Activated T-helper 1 cell treated with anti-CD3 and anti-CD28 coated beads, Interleukin-2, amount 50 U/mL, for 16 hours (primary cell): ENCODE results near the gene ABLIM2.

ENCODE experiments used
- DNase-seq, 2 donors: peaks; one replicate each; pipeline ENCODE4 v3.0.0-alpha.2; 2020; ENCODE audit warnings: low read depth in 1 of 2, low spot score in 1 of 2

ABLIM2 gene

DNA sequence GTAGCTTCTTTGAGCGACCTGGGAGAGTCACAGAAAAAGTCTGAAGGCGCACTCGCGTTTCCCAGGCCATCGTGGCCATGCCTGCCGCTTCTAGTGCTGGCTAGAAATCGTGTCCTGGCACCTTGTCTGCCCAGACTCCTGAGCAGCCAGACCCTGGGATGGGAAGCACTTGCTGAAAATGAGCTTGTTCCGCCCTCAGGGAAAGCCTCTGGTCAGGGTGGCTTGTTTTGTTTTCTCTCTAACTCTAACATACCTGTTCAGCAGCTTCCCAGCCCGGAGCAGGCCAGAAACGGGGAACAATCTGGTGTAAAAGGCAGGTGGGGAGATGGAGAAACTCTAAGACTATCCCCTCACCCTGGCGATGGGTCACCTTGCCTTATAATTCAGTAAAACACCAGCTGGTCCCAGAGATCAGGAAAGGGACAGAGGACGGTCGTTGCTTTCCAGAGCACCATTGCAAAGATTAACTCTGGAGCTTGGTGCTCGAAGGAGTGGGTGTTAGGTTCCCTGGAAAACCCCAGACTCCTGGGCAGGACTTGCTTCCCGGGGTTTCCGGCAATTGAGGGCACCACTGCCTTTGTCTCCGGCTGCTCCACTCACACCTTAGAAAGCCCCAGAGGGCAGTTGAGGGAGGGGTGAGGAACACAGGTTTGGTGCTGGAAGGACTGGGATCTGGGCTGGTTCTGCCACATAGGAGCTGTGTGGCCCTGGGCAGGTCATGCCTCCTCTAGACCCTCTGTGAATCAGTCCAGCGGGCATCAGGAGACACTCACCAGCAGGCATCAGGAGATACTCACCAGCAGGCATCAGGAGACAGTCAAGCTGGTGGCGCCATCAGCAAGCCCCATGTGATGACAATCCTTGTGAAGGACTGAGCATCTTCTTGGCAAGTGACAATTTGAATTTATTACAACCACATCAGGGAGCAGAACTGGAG is 36.0 kb upstream of the ABLIM2 start:
- DNase-seq: no peak

DNA sequence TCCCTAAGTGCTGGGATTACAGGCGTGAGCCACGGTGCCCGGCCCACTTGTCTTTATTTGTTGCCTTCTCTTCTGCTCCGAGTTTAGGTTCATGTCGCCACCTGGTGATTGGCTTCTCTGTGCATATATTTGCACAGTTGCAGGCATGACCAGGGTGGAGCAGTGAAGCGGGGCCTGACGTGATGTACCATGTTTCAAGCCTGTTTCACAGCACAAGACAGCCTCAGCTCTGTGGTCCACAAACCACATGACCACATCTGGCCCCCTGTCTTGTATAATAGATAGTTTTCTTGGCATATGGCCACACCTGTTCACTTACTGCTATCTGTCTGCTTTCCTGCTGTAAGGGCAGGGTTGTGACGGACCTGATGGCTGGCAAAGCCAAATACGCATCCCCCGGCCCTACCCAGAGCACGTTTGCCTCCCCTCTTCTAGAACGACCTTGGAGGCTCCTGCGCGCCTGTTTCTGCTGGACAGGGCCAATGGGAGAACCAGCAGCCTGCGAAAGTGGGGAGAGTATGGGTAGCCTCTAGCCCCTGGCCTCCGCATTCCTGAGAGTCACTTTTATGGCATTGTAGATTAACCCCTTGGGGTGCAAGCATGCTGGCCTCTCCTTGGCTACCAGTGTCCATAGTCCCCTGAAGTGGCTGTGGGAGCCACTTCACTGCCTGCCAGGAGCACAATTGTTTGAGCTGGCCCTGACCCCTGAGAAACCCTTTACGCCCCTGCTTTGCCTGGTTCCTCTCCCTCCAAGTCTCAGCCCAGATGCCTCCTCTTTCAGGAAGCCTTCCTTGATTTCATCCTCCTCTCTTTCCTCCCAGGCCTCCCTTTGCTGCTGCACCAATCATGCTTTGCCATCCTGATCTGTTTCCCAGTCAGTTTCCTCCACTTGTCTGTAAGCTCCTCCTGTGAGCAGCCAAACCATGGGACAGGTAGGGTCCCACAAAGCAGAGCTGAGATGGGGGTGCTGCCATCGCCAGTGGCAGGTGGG is 34.4 kb upstream of the ABLIM2 start:
- DNase-seq: no peak

DNA sequence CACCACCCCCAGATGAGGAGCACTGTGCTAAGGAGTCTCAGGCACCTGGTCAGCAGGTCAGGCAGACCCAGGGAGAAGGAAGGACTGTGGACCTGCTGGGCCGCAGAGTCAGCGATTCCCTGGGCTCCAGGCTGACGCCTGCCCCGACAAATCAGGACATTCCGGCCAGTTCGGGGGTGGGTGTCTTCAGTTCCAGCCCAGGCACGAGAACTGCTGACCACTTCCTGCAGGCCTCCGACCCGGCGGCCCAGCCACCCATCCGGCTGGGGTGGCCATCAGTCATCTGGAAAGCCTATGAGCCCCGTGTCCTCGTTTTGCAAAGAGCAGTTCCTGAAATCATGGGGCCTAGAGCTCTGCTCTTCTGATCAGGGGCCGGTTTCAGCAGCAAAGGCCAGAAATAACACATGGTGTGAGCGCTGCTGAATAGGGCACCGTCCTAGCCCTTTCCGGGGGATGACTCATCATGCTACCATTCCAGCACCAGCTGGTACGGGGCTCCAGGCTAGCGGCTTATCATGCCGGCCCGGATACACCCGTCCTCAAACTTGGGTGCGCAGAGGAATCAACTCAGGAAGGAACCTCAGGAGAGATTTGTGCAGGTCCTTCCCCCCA is 32.6 kb upstream of the ABLIM2 start:
- no peak for DNase-seq

DNA sequence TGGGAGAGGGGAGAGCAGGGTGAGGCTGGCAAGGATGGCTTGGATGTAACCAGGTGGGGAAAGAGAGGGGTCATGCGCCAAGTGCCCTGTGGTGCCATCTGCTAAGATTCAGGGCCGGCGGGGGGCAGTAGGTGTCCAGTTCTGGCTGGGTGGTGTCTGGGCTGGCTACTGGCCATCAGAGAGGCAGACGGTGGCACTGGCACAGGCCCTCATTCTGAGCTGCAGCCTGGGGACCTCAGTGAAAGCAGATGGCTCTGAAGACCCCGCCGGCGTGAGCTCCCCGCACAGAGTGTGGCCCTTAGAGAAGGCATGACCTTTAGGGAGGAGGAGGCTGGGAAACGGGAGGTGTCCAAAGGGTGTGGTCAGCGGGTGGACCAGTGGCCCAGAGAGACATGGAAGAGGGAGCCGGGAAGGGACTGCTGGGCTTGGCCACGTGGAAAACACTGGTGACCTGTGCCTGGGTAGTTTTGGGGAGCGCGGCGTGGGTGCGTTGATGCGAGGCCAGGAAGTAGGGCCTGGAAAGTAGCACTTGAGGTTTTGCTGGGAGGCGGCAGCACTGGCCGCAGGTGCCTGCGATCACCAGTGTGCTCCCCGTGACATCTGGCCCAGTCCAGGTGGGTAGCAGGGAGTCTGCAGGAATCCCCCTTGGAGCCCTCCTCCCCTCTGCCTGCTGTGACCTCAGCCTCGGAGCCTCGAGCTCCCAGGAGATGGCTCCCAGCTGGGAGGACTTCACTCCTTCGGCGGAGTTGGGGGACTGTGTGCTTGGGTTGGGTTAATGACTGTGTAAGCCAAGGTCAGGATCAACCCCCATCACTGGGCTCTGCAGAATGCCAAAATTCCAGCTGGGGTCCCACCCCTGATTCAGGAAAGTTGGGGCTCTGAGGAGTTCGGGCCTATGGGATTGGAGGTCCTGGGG is 31.2 kb upstream of the ABLIM2 start:
- no peak for DNase-seq

DNA sequence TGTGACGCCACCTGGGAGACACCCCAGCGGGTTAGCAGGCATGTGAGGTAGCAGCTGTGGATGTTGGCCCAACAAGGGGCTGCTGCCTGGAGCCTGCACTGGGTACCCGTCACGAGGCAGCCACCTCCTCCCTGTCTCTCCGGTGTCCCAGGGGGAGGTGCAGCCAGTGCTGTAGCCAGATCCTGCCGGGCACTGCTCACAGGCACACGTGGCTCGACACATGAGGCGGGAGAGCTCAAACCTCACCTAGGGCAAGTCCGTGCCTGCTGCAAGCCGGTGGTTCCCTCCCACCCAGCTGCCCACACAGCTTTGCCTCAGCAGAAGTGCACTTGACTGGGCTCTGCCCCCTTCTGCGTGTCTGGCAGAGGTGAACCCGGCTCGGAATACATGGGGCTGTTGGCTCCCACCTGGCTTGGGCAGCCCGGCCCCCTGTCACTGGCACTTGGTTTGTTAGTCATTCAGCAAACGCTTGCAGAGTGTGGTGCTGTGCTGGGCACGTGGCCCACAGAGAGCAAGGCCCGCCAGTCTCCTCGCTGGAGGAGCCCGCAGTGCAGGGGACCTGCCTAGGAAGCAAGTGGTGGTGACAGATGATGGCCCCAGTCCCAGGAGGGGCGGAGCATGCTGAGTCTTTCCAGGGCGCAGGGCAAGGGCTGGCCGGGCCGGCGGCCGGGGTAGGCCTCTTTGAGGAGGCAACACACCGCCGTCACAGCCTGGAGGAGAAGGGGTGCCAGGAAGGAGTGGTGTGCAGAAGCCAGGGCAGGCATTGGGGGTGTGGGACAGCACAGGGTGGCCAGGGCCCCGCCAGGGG is 30.3 kb upstream of the ABLIM2 start:
- DNase-seq: no peak

DNA sequence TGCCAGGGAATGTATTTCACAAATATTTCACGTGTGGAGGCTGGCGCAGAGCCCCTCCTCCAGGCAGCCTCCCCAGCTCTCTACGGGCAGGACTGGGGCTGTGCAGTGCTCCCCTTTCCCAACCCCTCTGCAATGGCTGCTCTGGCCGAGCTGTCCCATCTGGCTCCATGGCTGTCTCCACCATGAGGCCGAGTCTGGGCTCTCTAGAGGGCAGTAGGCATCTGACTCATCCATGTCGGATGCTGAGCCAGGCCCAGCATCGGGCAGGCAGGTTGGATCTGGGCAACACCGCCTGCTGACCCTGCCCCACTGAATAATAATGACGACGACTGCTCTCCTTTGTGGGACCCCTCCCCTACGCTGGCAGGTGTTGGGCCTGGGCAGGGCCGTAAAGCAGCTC is 29.5 kb upstream of the ABLIM2 start:
- DNase-seq: no peak

DNA sequence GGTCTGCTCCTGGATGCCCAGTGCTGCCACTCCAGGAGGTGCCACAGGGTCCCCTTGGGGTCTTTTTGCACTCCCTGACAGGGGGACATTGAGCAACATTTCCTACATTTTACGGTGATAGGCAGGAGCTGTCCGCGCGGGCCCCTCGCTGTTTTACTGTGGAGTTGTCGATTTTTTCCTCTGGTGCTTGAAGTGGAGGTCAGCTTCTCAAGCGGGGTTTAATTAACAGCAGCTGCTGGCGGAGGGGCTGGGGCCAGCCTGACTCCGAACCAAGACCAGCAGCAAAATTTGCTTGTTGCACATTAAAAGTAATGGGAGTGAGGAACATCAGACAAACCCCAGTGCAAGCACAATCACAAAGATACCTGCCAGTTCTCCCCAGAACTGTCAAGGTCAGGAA is 27.3 kb upstream of the ABLIM2 start:
- no peak for DNase-seq

DNA sequence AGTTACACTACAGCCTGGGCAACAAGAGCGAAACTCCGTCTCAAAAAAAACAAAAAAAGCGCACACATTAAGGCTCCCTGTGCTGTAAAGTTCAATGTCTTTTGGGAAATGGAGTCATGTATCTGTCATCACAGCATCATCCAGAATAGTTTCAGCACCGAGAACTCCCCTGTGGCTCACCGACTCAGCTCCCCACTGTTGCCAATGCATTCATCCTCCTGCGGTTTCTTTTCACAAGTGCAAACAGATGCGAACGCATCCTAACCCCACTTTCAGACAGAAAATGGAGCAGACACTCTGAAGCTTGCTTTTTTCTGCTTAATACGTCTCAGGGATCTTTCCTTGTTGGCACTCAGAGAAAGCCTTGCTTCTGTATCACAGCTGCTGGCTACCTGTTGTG is 26.7 kb upstream of the ABLIM2 start:
- no peak for DNase-seq

DNA sequence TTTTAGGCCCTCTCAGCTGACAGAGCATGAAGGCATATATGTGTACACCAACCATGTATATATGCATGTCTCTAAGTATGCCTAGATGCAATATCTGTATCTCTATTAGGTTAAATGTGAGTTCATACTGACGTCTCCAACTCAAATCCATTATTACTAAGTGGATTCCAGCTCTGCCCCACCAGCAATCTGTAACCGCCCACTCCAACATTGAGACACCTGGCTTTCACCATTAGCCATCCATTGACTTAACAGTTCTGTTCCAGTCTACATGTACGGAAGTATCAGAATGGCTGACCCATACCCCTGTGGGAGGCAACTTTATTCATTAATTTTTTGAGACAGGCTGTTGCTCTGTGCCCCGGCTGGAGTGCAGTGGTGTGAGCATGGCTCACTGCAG is 25.4 kb upstream of the ABLIM2 start:
- DNase-seq: no peak

DNA sequence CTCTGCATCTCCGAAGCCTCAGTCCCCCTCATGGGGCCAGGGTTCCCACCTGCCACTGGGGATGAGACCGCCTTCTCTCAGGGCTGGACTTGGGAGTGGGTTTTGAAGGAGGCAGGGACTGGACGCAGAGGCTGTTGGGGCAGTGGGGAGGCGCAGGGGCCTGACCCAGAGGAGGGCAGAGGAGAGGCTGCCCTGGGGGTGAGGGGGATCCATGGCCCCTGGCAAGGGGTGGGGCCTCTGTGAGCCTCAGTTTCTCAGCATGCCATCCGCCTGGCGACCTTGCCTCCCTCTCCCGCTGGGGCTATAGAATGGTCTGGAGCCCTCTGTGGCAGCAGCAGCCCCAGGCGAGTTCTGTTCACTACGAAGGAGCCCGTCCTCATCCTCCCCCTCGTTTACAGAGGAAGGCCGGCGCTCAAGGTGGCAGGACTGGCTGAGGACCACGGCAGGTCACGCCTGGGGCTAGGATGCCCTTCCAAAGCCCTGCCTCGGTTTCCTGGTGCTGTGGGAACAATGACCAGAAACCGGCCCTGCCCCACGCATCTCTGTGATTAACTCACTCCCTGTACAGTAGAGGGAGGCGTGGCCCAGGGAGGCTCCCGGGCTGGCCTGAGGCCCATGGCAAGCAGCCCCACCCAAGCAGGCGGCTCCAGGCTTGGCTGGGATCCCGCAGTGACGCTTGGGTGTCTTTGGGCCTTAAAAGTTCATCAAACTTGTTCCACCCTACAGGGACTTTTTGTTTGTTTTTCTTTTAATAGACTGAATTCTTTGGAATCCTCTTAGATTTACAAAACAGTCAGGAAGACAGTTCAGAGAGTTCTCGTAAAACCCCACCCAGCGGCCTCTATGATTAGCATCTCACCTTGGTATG is 24.5 kb upstream of the ABLIM2 start:
- no peak for DNase-seq

DNA sequence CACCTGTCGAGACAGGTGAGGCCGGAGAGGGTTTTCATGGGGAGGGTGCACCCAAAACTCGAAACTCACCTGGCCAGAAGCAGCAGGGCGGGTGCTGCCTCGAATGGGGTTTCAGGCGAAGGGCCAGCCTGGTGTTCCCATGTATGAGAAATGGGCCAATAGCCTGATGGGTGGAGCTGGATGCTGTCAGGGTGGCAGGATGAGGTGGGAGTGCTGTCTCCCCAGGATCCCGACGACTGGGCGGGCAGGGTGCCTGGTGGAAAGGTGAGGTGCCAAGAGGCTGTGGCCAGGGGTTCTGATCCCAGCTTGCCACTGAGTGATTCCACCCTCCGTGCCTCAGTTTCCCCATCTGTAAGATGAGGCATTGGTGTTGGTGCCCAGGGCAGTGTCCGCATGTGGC is 23.7 kb upstream of the ABLIM2 start:
- DNase-seq: no peak

DNA sequence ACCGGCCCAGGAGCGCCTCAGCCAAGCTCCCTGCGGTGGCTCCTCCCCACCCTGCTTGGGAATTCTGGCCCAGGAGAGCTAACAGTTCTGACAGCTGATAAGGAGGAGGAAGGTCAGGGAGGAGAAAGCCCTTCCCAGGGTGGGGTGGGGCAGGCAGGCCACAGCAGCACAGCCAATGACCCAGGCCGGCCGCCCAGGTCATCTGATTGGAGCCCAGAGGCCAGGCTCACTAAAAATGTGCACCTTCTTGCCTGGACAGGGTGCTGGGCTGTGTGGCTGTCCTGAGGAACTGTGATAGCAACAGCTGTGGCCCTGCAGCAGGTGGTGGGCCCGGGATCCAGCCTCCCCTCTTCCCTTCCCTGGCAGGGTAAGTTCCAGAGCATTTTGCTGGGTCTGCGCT is 23.2 kb upstream of the ABLIM2 start:
- DNase-seq: no peak

DNA sequence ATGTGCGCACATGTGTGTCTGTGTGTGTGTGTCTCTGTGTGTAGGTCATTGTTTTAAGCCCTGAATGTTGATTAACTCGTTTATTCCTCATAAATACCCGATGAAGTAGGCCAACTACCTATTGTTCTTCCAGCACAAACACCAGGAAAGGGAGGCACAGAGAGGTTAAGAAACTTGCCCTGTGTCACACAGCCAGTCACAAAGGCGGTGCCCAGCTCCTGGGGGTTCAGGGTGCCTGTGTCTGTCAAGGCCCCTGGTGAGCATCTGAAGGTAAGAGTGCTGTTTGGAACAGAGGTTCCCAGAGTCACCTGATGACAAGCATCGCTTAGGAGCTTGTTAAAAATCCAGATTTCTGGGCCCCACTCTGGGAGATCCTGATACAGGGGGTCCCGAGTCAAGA is 22.5 kb upstream of the ABLIM2 start:
- no peak for DNase-seq

DNA sequence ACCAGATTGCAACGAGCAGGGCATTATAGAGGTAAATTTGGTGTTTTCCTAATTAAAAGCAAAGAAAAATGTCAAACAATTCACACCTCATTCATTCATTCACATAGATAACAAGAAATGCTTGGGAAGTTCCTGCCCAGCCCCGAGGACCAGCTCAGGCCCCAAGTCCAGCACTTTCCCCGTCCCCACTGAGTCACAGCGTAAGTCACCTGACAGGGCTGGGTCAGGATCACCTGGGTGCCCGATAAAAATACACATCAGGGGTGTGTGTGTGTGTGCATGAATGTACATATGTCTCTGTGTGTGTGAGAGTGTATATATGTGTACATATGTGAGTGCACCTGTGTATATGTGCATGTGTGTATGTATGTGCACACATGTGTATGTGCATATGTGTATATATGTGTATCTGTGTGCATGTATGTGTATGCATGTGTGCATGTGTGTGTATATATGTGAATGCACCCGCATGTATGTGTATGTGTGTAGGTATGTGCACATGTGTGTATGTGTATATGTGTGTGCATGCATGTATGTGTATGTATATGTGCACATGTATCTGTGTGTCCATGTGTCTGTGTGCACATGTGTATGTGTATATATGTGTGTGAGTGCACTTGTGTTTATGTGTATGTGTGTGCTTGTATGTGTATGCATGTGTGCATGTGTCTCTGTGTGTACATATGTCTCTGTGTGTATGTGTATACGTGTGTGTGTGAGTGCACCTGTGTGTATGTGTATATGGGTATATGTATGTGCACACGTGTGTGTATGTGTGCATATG is 21.9 kb upstream of the ABLIM2 start:
- no peak for DNase-seq

DNA sequence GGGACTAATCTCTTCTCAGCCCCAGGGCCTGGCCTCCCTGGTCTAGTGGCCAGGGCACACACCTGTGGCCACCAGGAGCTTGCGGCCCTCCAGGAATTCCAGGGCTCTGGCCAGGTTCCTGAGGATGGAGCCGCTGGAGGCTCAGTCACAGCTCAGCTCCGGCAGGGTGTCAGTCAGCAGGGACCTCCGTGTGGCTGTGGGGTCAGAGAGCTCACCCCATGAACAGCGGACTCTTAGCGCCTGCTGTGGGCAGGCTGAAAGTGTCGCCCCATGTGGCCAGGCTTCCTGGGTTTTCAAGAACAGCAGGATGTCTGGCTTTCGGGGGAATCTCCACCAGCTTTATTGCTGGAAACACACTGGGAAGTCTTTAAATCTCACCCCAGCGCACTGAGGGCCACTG is 21.2 kb upstream of the ABLIM2 start:
- DNase-seq: no peak

DNA sequence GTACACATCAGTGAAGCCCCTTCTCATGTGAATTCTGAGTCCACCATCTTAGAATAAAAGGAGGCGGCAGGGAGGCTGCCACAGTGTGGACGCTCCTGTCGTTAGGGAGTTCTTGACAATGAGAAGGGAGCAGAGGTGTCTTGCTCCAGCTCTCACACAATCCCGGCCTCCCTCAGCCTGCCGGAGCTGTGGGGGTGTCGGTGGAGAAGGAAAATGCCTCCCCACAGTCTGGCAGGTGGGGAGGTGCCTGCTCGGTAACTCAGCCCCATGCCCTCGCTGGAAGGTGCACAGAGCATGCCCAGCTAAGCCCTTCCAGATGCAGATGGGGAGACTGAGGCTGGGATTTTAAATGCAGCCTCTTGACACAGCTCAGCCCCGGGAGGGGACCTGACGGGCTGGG is 20.5 kb upstream of the ABLIM2 start:
- no peak for DNase-seq

DNA sequence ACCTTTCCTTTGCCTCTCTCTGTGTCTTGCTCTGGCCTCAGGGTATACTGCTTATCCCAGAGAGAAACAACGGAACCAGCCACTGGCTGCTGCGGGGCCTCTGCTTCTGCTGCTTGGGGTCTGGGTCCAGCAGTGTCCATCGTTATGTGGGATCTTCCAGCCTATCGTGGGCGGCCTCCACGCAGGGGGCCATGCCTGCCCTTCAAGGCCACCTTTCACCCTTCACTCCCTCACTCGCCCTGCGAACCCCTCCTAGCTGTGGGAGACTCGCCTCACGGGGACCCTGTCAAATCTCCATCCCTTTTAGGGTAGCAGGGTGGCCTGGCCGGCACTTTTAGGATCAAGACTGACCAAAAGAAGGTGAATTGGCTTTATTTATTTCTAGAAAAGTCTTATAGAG is 19.3 kb upstream of the ABLIM2 start:
- no peak for DNase-seq

DNA sequence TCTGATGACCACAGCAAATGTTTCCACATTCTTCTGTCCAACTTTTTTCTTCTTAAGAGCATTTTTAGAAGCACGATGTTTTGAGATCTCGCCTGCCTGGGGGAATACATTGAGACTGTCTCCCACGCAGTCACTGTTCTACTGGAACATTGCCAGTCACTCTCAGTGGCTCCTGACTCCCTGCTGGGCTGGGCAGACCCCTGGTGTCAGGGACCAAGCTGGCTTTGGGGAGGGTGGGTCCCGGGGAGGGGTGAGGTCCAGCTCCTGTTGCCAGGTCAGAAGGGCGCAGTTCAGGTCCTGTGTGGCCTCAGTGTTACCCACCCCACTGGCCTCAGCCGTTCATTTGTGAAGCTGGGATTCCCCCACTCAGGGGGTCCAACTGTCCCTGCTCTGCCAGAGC is 18.9 kb upstream of the ABLIM2 start:
- DNase-seq: no peak
